Endothelial cell (in vitro differentiated cells): ENCODE results near the gene SSRP1. TPM values are rescaled to one million over a fixed set of nuclear protein-coding genes. Genes with fewer than 3 reads are reported as not detected.

Experiments
- DNase-seq: peaks from one replicate; pipeline ENCODE4 v3.0.0; 2021; ENCODE audit warnings: low spot score
- H3K27ac Mint-ChIP-seq: one replicate; pipeline ENCODE4 v1.8.0; 2021; ENCODE audit warnings: mixed read lengths, inconsistent platforms; ENCODE audit not compliant: unreplicated experiment
- H3K27me3 Mint-ChIP-seq: one replicate; pipeline ENCODE4 v1.8.0; 2021; ENCODE audit warnings: mild to moderate bottlenecking, moderate library complexity, mixed read lengths, inconsistent platforms; ENCODE audit not compliant: unreplicated experiment
- H3K36me3 Mint-ChIP-seq: one replicate; pipeline ENCODE4 v1.8.0; 2021; ENCODE audit warnings: mild to moderate bottlenecking, low read depth, mixed read lengths, inconsistent platforms; ENCODE audit not compliant: unreplicated experiment
- H3K4me1 Mint-ChIP-seq: one replicate; pipeline ENCODE4 v1.8.0; 2021; ENCODE audit warnings: mild to moderate bottlenecking, mixed read lengths, inconsistent platforms; ENCODE audit not compliant: unreplicated experiment
- H3K4me3 Mint-ChIP-seq: one replicate; pipeline ENCODE4 v1.8.0; 2021; ENCODE audit warnings: mild to moderate bottlenecking, mixed read lengths, inconsistent platforms; ENCODE audit not compliant: unreplicated experiment
- H3K9me3 Mint-ChIP-seq: one replicate; pipeline ENCODE4 v1.8.0; 2021; ENCODE audit warnings: mixed read lengths, inconsistent platforms; ENCODE audit not compliant: unreplicated experiment
- total RNA-seq: library from RNA; stranded (reverse); fragmentation: NEBNext Ultra II Directional; extraction: Animal tissue kit (Norgen Biotek cat#: 25700); gene quantifications from one replicate; pipeline ENCODE4 v1.2.1, GENCODE V29; 2021; ENCODE audit not compliant: unreplicated experiment
- TF ChIP-seq, protein P1 (sequence below): fragments of 200-600 bp; sonication (generic); IDR thresholded peaks from one replicate; pipeline ENCODE4 v1.5.0; 2021; ENCODE audit warnings: antibody characterized with exemption; ENCODE audit not compliant: unreplicated experiment

The SSRP1 gene
- total RNA-seq, 1 donor from 2014 or later = 134 TPM

- H3K27ac Mint-ChIP-seq = no peak overlapping the region
- DNase-seq = no peak
- H3K27me3 Mint-ChIP-seq = peaks cover 5% of the 10 kb centered on the region
- H3K9me3 Mint-ChIP-seq = no peaks in the 10 kb centered on the region
- TF ChIP-seq, protein P1, sequence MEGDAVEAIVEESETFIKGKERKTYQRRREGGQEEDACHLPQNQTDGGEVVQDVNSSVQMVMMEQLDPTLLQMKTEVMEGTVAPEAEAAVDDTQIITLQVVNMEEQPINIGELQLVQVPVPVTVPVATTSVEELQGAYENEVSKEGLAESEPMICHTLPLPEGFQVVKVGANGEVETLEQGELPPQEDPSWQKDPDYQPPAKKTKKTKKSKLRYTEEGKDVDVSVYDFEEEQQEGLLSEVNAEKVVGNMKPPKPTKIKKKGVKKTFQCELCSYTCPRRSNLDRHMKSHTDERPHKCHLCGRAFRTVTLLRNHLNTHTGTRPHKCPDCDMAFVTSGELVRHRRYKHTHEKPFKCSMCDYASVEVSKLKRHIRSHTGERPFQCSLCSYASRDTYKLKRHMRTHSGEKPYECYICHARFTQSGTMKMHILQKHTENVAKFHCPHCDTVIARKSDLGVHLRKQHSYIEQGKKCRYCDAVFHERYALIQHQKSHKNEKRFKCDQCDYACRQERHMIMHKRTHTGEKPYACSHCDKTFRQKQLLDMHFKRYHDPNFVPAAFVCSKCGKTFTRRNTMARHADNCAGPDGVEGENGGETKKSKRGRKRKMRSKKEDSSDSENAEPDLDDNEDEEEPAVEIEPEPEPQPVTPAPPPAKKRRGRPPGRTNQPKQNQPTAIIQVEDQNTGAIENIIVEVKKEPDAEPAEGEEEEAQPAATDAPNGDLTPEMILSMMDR = no peak
- H3K4me3 Mint-ChIP-seq = no peak overlapping the region
- no peaks in the 10 kb centered on the region for H3K36me3 Mint-ChIP-seq
- no peaks in the 10 kb centered on the region for H3K4me1 Mint-ChIP-seq
Observed at GRCh38 chr11:57356268-57356667, 20.6 kb upstream of the SSRP1 start.

DNA sequence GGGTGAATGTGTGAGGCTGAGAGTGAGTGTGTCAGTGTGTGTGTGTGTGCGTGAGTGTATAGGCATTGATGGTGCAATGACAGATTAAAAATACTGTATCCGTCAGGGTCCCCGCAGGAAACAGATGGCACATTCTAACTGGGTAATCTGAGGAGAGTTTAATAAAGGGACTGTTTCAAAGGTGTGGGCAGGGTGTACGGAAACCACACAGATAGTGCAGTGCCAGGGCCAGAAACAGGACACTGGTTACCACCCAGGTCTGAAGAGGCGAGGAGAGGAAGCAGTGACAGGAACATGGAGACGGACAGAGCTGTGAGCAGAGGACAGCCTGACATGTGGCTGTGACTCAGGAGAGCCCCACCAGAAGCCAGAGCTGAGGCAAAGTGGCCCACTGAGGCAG is 19.0 kb upstream of the SSRP1 start:
- Mint-ChIP-seq H3K9me3 (no peaks in the 10 kb centered on the region), H3K4me3 (no peak overlapping the region), H3K27ac (no peak overlapping the region), H3K4me1 (no peaks in the 10 kb centered on the region), H3K27me3 (peaks cover 3% of the 10 kb centered on the region), H3K36me3 (no peaks in the 10 kb centered on the region)
- DNase-seq = no peak
- TF ChIP-seq, protein P1 = no peak

- no peaks in the 10 kb centered on the region for H3K4me1 Mint-ChIP-seq
- no peak overlapping the region for H3K4me3 Mint-ChIP-seq
- no peak for DNase-seq
- H3K9me3 Mint-ChIP-seq = no peaks in the 10 kb centered on the region
- H3K27me3 Mint-ChIP-seq = peaks cover 3% of the 10 kb centered on the region
- no peak overlapping the region for H3K27ac Mint-ChIP-seq
- H3K36me3 Mint-ChIP-seq = no peaks in the 10 kb centered on the region
- TF ChIP-seq, protein P1 = no peak
Observed at GRCh38 chr11:57353852-57354251, 18.2 kb upstream of the SSRP1 start.

- Mint-ChIP-seq H3K4me3 (no peak overlapping the region), H3K9me3 (no peaks in the 10 kb centered on the region), H3K36me3 (no peaks in the 10 kb centered on the region), H3K27ac (no peak overlapping the region), H3K4me1 (no peaks in the 10 kb centered on the region), H3K27me3 (peaks cover 6% of the 10 kb centered on the region)
- TF ChIP-seq, protein P1 = no peak
- no peak for DNase-seq
Observed at GRCh38 chr11:57353446-57353845, 17.8 kb upstream of the SSRP1 start.

DNA sequence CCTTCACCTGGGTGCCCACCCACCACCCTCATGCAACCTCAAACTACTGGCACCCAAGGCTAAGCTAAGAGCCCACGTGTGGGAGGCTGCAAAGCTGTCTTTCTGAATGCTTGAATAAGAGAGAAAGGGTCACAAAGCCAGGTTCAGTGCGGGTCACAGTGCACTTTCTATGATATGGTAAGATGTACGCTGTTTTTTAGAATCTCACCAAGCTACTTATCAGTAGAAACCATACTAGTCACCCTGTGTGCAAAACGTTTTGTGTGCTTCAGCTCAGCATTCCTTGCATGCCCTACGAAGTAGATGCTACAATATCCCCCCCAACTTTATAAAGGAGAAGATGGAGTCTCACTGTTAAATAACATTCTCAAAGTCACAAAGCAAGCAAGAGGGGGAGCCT is 17.3 kb upstream of the SSRP1 start:
- H3K4me3 Mint-ChIP-seq = no peak overlapping the region
- no peak overlapping the region for H3K27ac Mint-ChIP-seq
- H3K4me1 Mint-ChIP-seq = no peaks in the 10 kb centered on the region
- no peaks in the 10 kb centered on the region for H3K36me3 Mint-ChIP-seq
- no peak for DNase-seq
- TF ChIP-seq, protein P1 = no peak
- H3K9me3 Mint-ChIP-seq = no peaks in the 10 kb centered on the region
- peaks cover 7% of the 10 kb centered on the region for H3K27me3 Mint-ChIP-seq
